ENCODE measurements around the gene RAB1A. TPM values are rescaled to one million over a fixed set of nuclear protein-coding genes. Genes with fewer than 3 reads are reported as not detected.

The RAB1A gene
- total and polyA plus RNA-seq, 2 experiments from 2014 or later, result 94.8 to 172 TPM

- Histone ChIP-seq H3F3A (replicated peaks; ENCODE audit: low read depth) (no peaks in the 10 kb centered on the region), H3K9me2 (ENCODE audit: insufficient read depth) (0 out of 2 replicates have a peak, but pooled peaks cover 2% of the 10 kb centered on the region), H4K20me1 (replicated peaks; ENCODE audit: insufficient read depth) (no peaks in the 10 kb centered on the region; the same call in 1 of the 2 replicates), H3K36me3 (ENCODE audit: insufficient read depth) (peaks cover 21% of the 10 kb centered on the region), H3K79me2 (replicated peaks; ENCODE audit: insufficient read depth) (no peaks in the 10 kb centered on the region), H3K4me2 (no peak overlapping the region), H3K27ac (ENCODE audit: low read depth) (no peak overlapping the region), H2AFZ (no peak overlapping the region), H3K4me3 (no peak overlapping the region), H3K4me1 (ENCODE audit: insufficient read depth) (peaks cover 5% of the 10 kb centered on the region; the same call in 1 of the 2 replicates), H3K27me3 (ENCODE audit: insufficient read depth) (no peaks in the 10 kb centered on the region)
- DNase-seq (ENCODE audit: low spot score), result no peak
- H3K27ac Mint-ChIP-seq, result no peak overlapping the region
- no peak for ATAC-seq
- TF ChIP-seq EZH2phosphoT487 (IDR thresholded peaks at IDR 0.05; ENCODE audit: unreplicated experiment) (no peak), NANOG (IDR thresholded peaks at IDR 0.05; ENCODE audit: borderline replicate concordance) (no peak), JUNB (IDR thresholded peaks at IDR 0.05; ENCODE audit: unreplicated experiment) (no peak), CREB1 (CRISPR knock-in tag; IDR thresholded peaks at IDR 0.05; ENCODE audit: low read depth) (no peak)
- H3K4me3 Mint-ChIP-seq, result no peak overlapping the region
- H3K4me1 Mint-ChIP-seq, result peaks cover 12% of the 10 kb centered on the region
- peaks cover 1% of the 10 kb centered on the region for H3K27me3 Mint-ChIP-seq (ENCODE audit: insufficient read depth, low read depth, poor library complexity)
- H3K9me3 Mint-ChIP-seq, result peaks cover 24% of the 10 kb centered on the region
- H3K36me3 Mint-ChIP-seq (ENCODE audit: low read depth), result peaks cover 68% of the 10 kb centered on the region
These were observed 86.9 kb downstream of the RAB1A start for GRCh38 chr2:65043001-65043400.

GRCh38 chr2:65040400-65041261, 89.3 kb downstream of the RAB1A start:
- Histone ChIP-seq H3K27ac (ENCODE audit: low read depth) (0 out of 2 replicates have a peak overlapping the region, but pooled peaks have one; percentile 55), H3K27me3 (ENCODE audit: insufficient read depth) (no peaks in the 10 kb centered on the region), H2AFZ (no peak overlapping the region), H3K4me3 (no peak overlapping the region), H3K36me3 (ENCODE audit: insufficient read depth) (peaks cover 13% of the 10 kb centered on the region), H4K20me1 (replicated peaks; ENCODE audit: insufficient read depth) (peaks cover 1% of the 10 kb centered on the region; the same call in 1 of the 2 replicates), H3K9me2 (ENCODE audit: insufficient read depth) (no peaks in the 10 kb centered on the region), H3K79me2 (replicated peaks; ENCODE audit: insufficient read depth) (no peaks in the 10 kb centered on the region), H3K4me2 (no peak overlapping the region), H3K4me1 (ENCODE audit: insufficient read depth) (no peaks in the 10 kb centered on the region), H3F3A (replicated peaks; ENCODE audit: low read depth) (no peaks in the 10 kb centered on the region)
- ATAC-seq, result peak; percentile 96
- Mint-ChIP-seq H3K27ac (no peak overlapping the region), H3K9me3 (peaks cover 10% of the 10 kb centered on the region), H3K4me3 (no peak overlapping the region), H3K4me1 (peaks cover 13% of the 10 kb centered on the region), H3K36me3 (ENCODE audit: low read depth) (peaks cover 56% of the 10 kb centered on the region), H3K27me3 (ENCODE audit: insufficient read depth, low read depth, poor library complexity) (no peaks in the 10 kb centered on the region)
- peak; percentile 86 for DNase-seq (ENCODE audit: low spot score)
- peak; percentile 84 to 95 for TF ChIP-seq CTCF (conservative IDR thresholded peaks at IDR 0.05; ENCODE audit: low read depth in 2 of 2)
- TF ChIP-seq ZNF114 (CRISPR knock-in tag; IDR thresholded peaks at IDR 0.05), result no peak

GRCh38 chr2:65039640-65040039, 90.3 kb downstream of the RAB1A start:
- no peak overlapping the region for H3K27ac ChIP-seq (ENCODE audit: low read depth)
- peaks cover 13% of the 10 kb centered on the region for H3K36me3 ChIP-seq (ENCODE audit: insufficient read depth)
- no peak overlapping the region for H2AFZ ChIP-seq
- DNase-seq (ENCODE audit: low spot score) (no peak), ATAC-seq (no peak)
- peaks cover 46% of the 10 kb centered on the region for H3K36me3 Mint-ChIP-seq (ENCODE audit: low read depth)
- H3K4me2 ChIP-seq, result no peak overlapping the region
- H3F3A ChIP-seq (replicated peaks; ENCODE audit: low read depth), result no peaks in the 10 kb centered on the region
- H3K9me2 ChIP-seq (ENCODE audit: insufficient read depth), result no peaks in the 10 kb centered on the region
- no peak overlapping the region for H3K27ac Mint-ChIP-seq
- H3K27me3 Mint-ChIP-seq (ENCODE audit: insufficient read depth, low read depth, poor library complexity), result no peaks in the 10 kb centered on the region
- H3K9me3 Mint-ChIP-seq, result peaks cover 9% of the 10 kb centered on the region
- peaks cover 6% of the 10 kb centered on the region; the same call in 1 of the 2 replicates for H4K20me1 ChIP-seq (replicated peaks; ENCODE audit: insufficient read depth)
- peaks cover 17% of the 10 kb centered on the region for H3K4me1 Mint-ChIP-seq
- H3K4me1 ChIP-seq (ENCODE audit: insufficient read depth), result 0 out of 2 replicates have a peak, but pooled peaks cover 6% of the 10 kb centered on the region
- H3K79me2 ChIP-seq (replicated peaks; ENCODE audit: insufficient read depth), result no peaks in the 10 kb centered on the region
- no peak overlapping the region for H3K4me3 Mint-ChIP-seq
- no peak overlapping the region for H3K4me3 ChIP-seq
- no peaks in the 10 kb centered on the region for H3K27me3 ChIP-seq (ENCODE audit: insufficient read depth)
- TF ChIP-seq ZNF114 (CRISPR knock-in tag; IDR thresholded peaks at IDR 0.05) (no peak), ZNF462 (CRISPR knock-in tag; IDR thresholded peaks at IDR 0.05) (no peak), ZNF331 (CRISPR knock-in tag; IDR thresholded peaks at IDR 0.05; ENCODE audit: low read depth) (no peak)

Measured in GM23338 (cell line).